Osteoblast (primary cell): Measurements from ENCODE around the gene FYCO1. TPM values are rescaled to one million over a fixed set of nuclear protein-coding genes. Genes with fewer than 3 reads are reported as not detected.

ENCODE experiments used
- DNase-seq: peaks from one replicate; pipeline ENCODE4 v3.0.0; 2011; ENCODE audit warnings: low spot score, mixed read lengths; ENCODE audit not compliant: insufficient read length; ENCODE audit errors: missing footprints
- H2AFZ ChIP-seq: 2 replicates; pipeline ENCODE4 v1.6.0; 2011; ENCODE audit warnings: mild to moderate bottlenecking, low read length
- H3K27ac ChIP-seq: 2 replicates; pipeline ENCODE4 v1.5.1; 2011; ENCODE audit warnings: mild to moderate bottlenecking, low read depth, low read length, moderate library complexity
- H3K27me3 ChIP-seq: 2 replicates; pipeline ENCODE4 v1.6.0; 2012; ENCODE audit warnings: mild to moderate bottlenecking, control low read depth, inconsistent platforms, low read length, moderate library complexity; ENCODE audit not compliant: insufficient read depth
- H3K36me3 ChIP-seq: 2 replicates; pipeline ENCODE4 v1.5.1; 2011; ENCODE audit warnings: mild to moderate bottlenecking, low read length, control low read depth, moderate library complexity; ENCODE audit not compliant: insufficient read depth
- H3K4me1 ChIP-seq: 2 replicates; pipeline ENCODE4 v1.5.1; 2011; ENCODE audit warnings: mild to moderate bottlenecking, low read length, control low read depth, moderate library complexity; ENCODE audit not compliant: insufficient read depth
- H3K4me2 ChIP-seq: 2 replicates; pipeline ENCODE4 v1.6.0; 2011; ENCODE audit warnings: mild to moderate bottlenecking, low read length; ENCODE audit not compliant: insufficient read depth
- H3K4me3 ChIP-seq: fragments of 200-600 bp; sonication (generic); 3 replicates; pipeline ENCODE4 v1.5.1; 2012; ENCODE audit warnings: mild to moderate bottlenecking, low read length, inconsistent platforms; ENCODE audit not compliant: insufficient read depth
- H3K79me2 ChIP-seq: 2 replicates; pipeline ENCODE4 v1.6.0; 2012; ENCODE audit warnings: mild to moderate bottlenecking, low read length, control low read depth, inconsistent platforms; ENCODE audit not compliant: insufficient read depth
- H3K9me3 ChIP-seq: 2 replicates; pipeline ENCODE4 v1.5.1; 2011; ENCODE audit warnings: low read depth, low read length, control low read depth
- H4K20me1 ChIP-seq: 2 replicates; pipeline ENCODE4 v1.6.0; 2012; ENCODE audit warnings: mild to moderate bottlenecking, low read length, control low read depth; ENCODE audit not compliant: insufficient read depth
- total RNA-seq: library from RNA; depleted of rRNA; stranded (reverse); fragments of >200 nt; gene quantifications from 2 replicates; pipeline ENCODE4 v1.2.3, GENCODE V29; 2012
- TF ChIP-seq, protein P1 (sequence below): IDR thresholded peaks from 2 replicates; pipeline ENCODE4 v1.5.1; 2011; ENCODE audit warnings: mild to moderate bottlenecking, low read depth, low read length, moderate library complexity; ENCODE audit errors: extremely low read depth

The FYCO1 gene
- total RNA-seq, 1 donor, result 25.0 TPM

DNA sequence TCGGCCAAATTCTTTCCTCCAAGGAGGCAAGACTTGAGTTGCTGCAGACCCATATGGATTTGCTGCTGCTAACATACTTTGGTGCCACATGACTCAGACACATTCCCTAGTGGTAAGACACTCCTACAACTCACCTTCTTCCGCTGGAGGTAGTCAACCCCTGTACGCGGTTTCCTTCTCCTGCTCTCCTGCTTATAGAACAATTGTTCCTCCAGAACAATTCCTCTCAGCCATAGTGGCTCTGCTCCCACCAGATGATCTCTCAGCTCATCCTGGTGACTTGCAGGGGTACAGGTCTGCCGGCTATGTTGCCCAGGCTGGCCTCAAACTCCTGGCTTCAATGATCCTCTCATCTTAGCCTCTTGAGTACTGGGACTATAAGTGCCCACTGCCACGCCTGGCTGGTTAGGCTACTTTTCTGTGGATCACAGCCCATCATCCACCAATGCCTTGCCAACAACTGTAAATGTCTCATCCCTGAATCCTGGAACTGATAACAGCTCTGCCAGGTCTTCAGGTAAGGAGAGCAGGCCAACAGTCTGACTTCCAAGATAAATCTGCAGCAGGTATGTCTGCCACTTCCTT, 54.8 kb downstream of the FYCO1 start:
- Histone ChIP-seq H3K79me2 (no peaks in the 10 kb centered on the region), H3K4me1 (peaks cover 9% of the 10 kb centered on the region)
- DNase-seq, result no peak

DNA sequence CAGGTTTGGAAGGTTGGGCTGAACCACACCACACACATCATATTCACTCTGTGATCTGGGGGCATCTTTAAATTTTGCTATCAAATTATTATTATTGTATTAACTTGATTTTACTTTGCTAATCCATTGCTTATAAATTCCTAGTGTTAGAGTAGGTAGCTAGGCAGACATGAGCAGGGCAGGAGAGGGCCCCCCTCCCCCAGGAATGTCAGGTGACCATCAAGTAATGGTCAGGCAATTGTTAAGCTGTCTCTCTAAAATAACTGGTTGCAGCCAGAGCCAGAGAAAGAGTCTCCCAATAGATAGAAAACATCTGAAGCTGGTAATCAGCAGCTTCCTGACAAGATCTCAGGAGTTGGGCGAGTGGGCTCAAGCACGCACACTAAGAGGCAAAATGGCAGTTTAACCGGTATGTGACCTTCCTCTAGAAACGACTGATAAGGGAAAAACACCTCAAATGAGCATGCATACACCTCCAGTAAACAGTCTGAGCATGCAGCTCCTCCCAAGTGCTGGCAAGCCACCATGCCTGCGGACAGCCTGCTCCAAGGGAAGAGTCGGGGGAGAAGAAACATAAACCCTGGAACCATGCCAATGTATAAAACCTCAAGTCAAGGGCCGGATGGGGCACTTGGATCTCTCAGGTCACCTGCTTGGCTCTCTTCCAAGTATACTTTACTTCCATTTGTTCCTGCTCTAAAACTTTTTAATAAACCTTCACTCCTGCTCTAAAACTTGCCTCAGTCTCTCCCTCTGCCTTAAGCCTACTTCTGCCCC, 55.4 kb downstream of the FYCO1 start:
- no peak overlapping the region for H3K4me2 ChIP-seq
- H3K4me1 ChIP-seq, result peaks cover 9% of the 10 kb centered on the region
- no peaks in the 10 kb centered on the region for H3K9me3 ChIP-seq
- no peak overlapping the region for H2AFZ ChIP-seq
- H3K27ac ChIP-seq, result no peak overlapping the region
- no peaks in the 10 kb centered on the region for H3K79me2 ChIP-seq
- H3K36me3 ChIP-seq, result peaks cover 8% of the 10 kb centered on the region
- peaks cover 8% of the 10 kb centered on the region for H4K20me1 ChIP-seq
- no peaks in the 10 kb centered on the region for H3K27me3 ChIP-seq
- no peak for DNase-seq
- TF ChIP-seq, protein P1, sequence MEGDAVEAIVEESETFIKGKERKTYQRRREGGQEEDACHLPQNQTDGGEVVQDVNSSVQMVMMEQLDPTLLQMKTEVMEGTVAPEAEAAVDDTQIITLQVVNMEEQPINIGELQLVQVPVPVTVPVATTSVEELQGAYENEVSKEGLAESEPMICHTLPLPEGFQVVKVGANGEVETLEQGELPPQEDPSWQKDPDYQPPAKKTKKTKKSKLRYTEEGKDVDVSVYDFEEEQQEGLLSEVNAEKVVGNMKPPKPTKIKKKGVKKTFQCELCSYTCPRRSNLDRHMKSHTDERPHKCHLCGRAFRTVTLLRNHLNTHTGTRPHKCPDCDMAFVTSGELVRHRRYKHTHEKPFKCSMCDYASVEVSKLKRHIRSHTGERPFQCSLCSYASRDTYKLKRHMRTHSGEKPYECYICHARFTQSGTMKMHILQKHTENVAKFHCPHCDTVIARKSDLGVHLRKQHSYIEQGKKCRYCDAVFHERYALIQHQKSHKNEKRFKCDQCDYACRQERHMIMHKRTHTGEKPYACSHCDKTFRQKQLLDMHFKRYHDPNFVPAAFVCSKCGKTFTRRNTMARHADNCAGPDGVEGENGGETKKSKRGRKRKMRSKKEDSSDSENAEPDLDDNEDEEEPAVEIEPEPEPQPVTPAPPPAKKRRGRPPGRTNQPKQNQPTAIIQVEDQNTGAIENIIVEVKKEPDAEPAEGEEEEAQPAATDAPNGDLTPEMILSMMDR, result no peak
- H3K4me3 ChIP-seq, result no peak overlapping the region

More for the DNA sequence above, 54.8 kb downstream of the FYCO1 start:
- Histone ChIP-seq H3K4me3 (no peak overlapping the region), H2AFZ (no peak overlapping the region), H3K9me3 (no peaks in the 10 kb centered on the region), H3K36me3 (peaks cover 3% of the 10 kb centered on the region), H3K27me3 (no peaks in the 10 kb centered on the region), H3K4me2 (no peak overlapping the region), H4K20me1 (peaks cover 9% of the 10 kb centered on the region), H3K27ac (no peak overlapping the region)
- TF ChIP-seq, protein P1, result no peak

DNA sequence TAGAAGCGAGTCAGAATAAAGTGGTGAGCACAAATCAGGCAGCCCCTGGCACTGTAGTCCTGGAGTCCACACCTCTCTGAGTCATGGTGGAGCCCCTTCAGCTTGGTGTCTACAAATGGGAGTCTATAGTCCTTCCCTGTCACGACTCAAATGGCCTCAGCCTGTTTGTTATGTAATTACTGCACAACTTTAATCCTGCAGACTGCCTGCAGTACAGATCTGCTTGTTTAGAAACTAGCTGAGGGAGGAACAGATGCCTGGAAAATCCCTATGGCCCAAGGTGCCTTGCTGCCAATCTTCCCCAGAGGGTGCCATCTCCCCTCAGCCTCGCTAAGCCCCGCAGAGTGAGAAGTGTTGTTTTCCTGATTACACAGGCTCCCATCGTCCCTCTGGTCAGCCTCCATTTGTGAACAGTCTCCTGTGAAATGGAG, 56.3 kb downstream of the FYCO1 start:
- DNase-seq, result peak; percentile 79
- peaks cover 16% of the 10 kb centered on the region for H3K36me3 ChIP-seq
- H3K4me2 ChIP-seq, result no peak overlapping the region
- TF ChIP-seq, protein P1, result no peak
- H3K4me3 ChIP-seq, result no peak overlapping the region
- H3K27me3 ChIP-seq, result no peaks in the 10 kb centered on the region
- H3K4me1 ChIP-seq, result peaks cover 9% of the 10 kb centered on the region
- no peaks in the 10 kb centered on the region for H3K9me3 ChIP-seq
- H4K20me1 ChIP-seq, result peaks cover 3% of the 10 kb centered on the region
- H3K79me2 ChIP-seq, result no peaks in the 10 kb centered on the region
- H2AFZ ChIP-seq, result no peak overlapping the region
- no peak overlapping the region for H3K27ac ChIP-seq

DNA sequence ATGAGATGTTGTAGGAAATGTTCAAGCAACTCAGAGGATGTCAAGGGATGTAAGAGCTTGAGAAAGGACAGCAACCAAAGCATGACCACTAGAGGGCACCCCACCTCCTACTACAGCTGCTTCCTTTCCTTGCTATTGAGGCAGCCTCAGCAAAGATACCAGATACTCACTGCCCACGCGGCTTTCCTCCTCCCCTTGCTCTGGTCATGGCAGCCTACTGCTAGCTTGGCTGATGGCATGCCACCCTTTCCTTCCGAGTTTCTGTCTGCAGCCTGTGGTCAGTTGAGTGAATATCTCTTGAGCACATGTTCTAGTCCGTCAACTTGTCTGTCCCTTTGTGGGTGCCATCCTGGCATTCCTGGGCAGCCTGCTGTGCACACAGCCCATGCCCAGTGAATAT, 56.8 kb downstream of the FYCO1 start:
- Histone ChIP-seq H3K27ac (no peak overlapping the region), H4K20me1 (peaks cover 3% of the 10 kb centered on the region), H3K79me2 (no peaks in the 10 kb centered on the region), H3K9me3 (no peaks in the 10 kb centered on the region), H3K4me2 (no peak overlapping the region), H3K27me3 (no peaks in the 10 kb centered on the region), H3K36me3 (peaks cover 17% of the 10 kb centered on the region), H3K4me3 (no peak overlapping the region), H3K4me1 (peaks cover 9% of the 10 kb centered on the region), H2AFZ (peak overlapping the region; percentile 25)
- DNase-seq, result peak; percentile 91
- TF ChIP-seq, protein P1, result peak; percentile 92
